IMR-90 (cell line): ENCODE data around the gene SLC34A3. TPM values are rescaled to one million over a fixed set of nuclear protein-coding genes. Genes with fewer than 3 reads are reported as not detected.

ENCODE experiments used
- ATAC-seq: fragments of 200-7000 bp; cut with Tn5 transposase; 2 replicates; pipeline ENCODE4 v1.9.1; 2020; ENCODE audit warnings: low read depth, mild to moderate bottlenecking, moderate library complexity
- BruUV-seq: library from RNA; stranded (reverse); fragments of 400-500 nt; replicated peaks from 2 replicates; lab custom pipeline; 2021; lab: Mats Ljungman, UMichigan
- CTCF ChIA-PET: fragments of 300-600 bp; formaldehyde crosslinking; extraction: SDS; loops from one replicate; lab custom pipeline; 2021; ENCODE audit warnings: antibody characterized with exemption; lab: Yijun Ruan, JAX
- POLR2A ChIA-PET: fragments of 300-600 bp; sonication (Branson Sonifier 250); formaldehyde crosslinking; loops from one replicate; lab custom pipeline; 2022; ENCODE audit warnings: antibody characterized with exemption; ENCODE audit not compliant: unreplicated experiment; lab: Charles Lee
- DNase-seq: peaks from one replicate; pipeline ENCODE4 v3.0.0; 2013
- H2AFZ ChIP-seq: replicated peaks from 2 replicates; pipeline ENCODE3; 2013; ENCODE audit warnings: low read length, mild to moderate bottlenecking; ENCODE audit not compliant: poor library complexity
- H2AK5ac ChIP-seq: 2 replicates; pipeline ENCODE4 v1.6.1; 2013; ENCODE audit warnings: low read depth, low read length, inconsistent platforms
- H2AK9ac ChIP-seq: replicated peaks from 2 replicates; pipeline ENCODE3; 2013; ENCODE audit warnings: mild to moderate bottlenecking, low read depth, low read length, moderate library complexity; ENCODE audit not compliant: poor library complexity
- H2BK120ac ChIP-seq: 2 replicates; pipeline ENCODE4 v1.6.1; 2013; ENCODE audit warnings: low read depth, low read length, inconsistent platforms
- H2BK15ac ChIP-seq: 3 replicates; pipeline ENCODE4 v1.6.1; 2013; ENCODE audit warnings: low read depth, low read length, inconsistent platforms
- H2BK20ac ChIP-seq: 2 replicates; pipeline ENCODE4 v1.6.1; 2013; ENCODE audit warnings: low read depth, mild to moderate bottlenecking, inconsistent platforms, low read length, moderate library complexity
- H2BK5ac ChIP-seq: 2 replicates; pipeline ENCODE4 v1.6.1; 2013; ENCODE audit warnings: mild to moderate bottlenecking, low read depth, low read length, inconsistent platforms; ENCODE audit not compliant: poor library complexity, severe bottlenecking
- H3K14ac ChIP-seq: replicated peaks from 2 replicates; pipeline ENCODE4 v1.6.1; 2013; ENCODE audit warnings: low read depth, low read length, inconsistent platforms
- H3K18ac ChIP-seq: 2 replicates; pipeline ENCODE4 v1.6.1; 2013; ENCODE audit warnings: low read depth, low read length, control low read depth
- H3K23ac ChIP-seq: 2 replicates; pipeline ENCODE4 v1.6.1; 2013; ENCODE audit warnings: low read depth, low read length, inconsistent platforms
- H3K27ac ChIP-seq: 2 replicates; pipeline ENCODE4 v1.5.1; 2013; ENCODE audit warnings: mild to moderate bottlenecking, control low read depth, low read length; ENCODE audit not compliant: insufficient read depth
- H3K27me3 ChIP-seq: 2 replicates; pipeline ENCODE4 v1.6.1; 2013; ENCODE audit warnings: low read length; ENCODE audit not compliant: control insufficient read depth, insufficient read depth
- H3K36me3 ChIP-seq: 2 replicates; pipeline ENCODE4 v1.6.1; 2013; ENCODE audit warnings: low read length, mixed read lengths; ENCODE audit not compliant: control insufficient read depth, insufficient read depth
- H3K4ac ChIP-seq: 2 replicates; pipeline ENCODE4 v1.6.1; 2013; ENCODE audit warnings: low read depth, low read length, inconsistent platforms
- H3K4me1 ChIP-seq: 2 replicates; pipeline ENCODE4 v1.6.1; 2013; ENCODE audit warnings: low read length, mixed read lengths; ENCODE audit not compliant: control insufficient read depth, insufficient read depth
- H3K4me2 ChIP-seq: 2 replicates; pipeline ENCODE4 v1.6.1; 2013; ENCODE audit warnings: low read depth, mild to moderate bottlenecking, control low read depth, low read length, moderate library complexity
- H3K4me3 ChIP-seq: 2 replicates; pipeline ENCODE4 v1.5.1; 2013; ENCODE audit warnings: low read depth, mild to moderate bottlenecking, control low read depth, low read length, moderate library complexity; ENCODE audit not compliant: insufficient read depth
- H3K56ac ChIP-seq: 2 replicates; pipeline ENCODE4 v1.6.1; 2013; ENCODE audit warnings: low read length, inconsistent platforms; ENCODE audit not compliant: insufficient read depth; ENCODE audit errors: extremely low read depth
- H3K79me1 ChIP-seq, 2 experiments: 2 replicates each; pipeline ENCODE4 v1.6.1; 2013; ENCODE audit warnings: low read length in 2 of 2, inconsistent platforms in 1 of 2, low read depth in 1 of 2
- H3K9ac ChIP-seq: 2 replicates; pipeline ENCODE4 v1.6.1; 2013; ENCODE audit warnings: low read depth, low read length, control low read depth
- H3K9me1 ChIP-seq: 2 replicates; pipeline ENCODE4 v1.6.1; 2013; ENCODE audit warnings: low read length, inconsistent platforms; ENCODE audit not compliant: insufficient read depth
- H3K9me3 ChIP-seq: 2 replicates; pipeline ENCODE4 v1.6.1; 2013; ENCODE audit warnings: low read length; ENCODE audit not compliant: control insufficient read depth, insufficient read depth
- H4K20me1 ChIP-seq: 2 replicates; pipeline ENCODE4 v1.6.1; 2013; ENCODE audit warnings: low read length, inconsistent platforms; ENCODE audit not compliant: insufficient read depth
- H4K5ac ChIP-seq: 2 replicates; pipeline ENCODE4 v1.6.1; 2013; ENCODE audit warnings: mild to moderate bottlenecking, low read depth, low read length, control low read depth
- H4K8ac ChIP-seq, 2 experiments: 2 replicates each; pipeline ENCODE4 v1.6.1; 2013; ENCODE audit warnings: low read depth in 2 of 2, low read length in 2 of 2, control low read depth in 1 of 2, inconsistent platforms in 1 of 2
- H4K91ac ChIP-seq: 2 replicates; pipeline ENCODE4 v1.6.1; 2013; ENCODE audit warnings: low read depth, low read length, inconsistent platforms; ENCODE audit not compliant: insufficient read depth
- BHLHE40 ChIP-seq: fragments of 150-350 bp; IDR thresholded peaks from 2 replicates; pipeline ENCODE4 v1.6.1; 2016; ENCODE audit warnings: mild to moderate bottlenecking, low read depth, low read length
- MAZ ChIP-seq: IDR thresholded peaks from 2 replicates; pipeline ENCODE4 v1.6.1; 2012; ENCODE audit warnings: low read depth, mild to moderate bottlenecking, low read length, improper control_type of control experiment, moderate library complexity, borderline replicate concordance
- NFE2L2 ChIP-seq: fragments of 150-350 bp; IDR thresholded peaks from 2 replicates; pipeline ENCODE4 v1.6.1; 2016; ENCODE audit warnings: low read depth, mild to moderate bottlenecking, low read length
- RFX5 ChIP-seq: IDR thresholded peaks from 2 replicates; pipeline ENCODE4 v1.8.0; 2012; ENCODE audit warnings: low read depth, mild to moderate bottlenecking, low read length, moderate library complexity
- WGBS, 2 experiments: methylation state at CpG; one replicate each; pipeline versions ENCODE4 v1.1.5 to v1.1.7; 2013; ENCODE audit warnings: missing lambda C conversion rate in 2 of 2; ENCODE audit not compliant: insufficient read length in 1 of 2; ENCODE audit errors: extremely low coverage in 2 of 2; 5-methylcytosine and 5-hydroxymethylcytosine counted together
- dilution Hi-C: fragments of 300-500 bp; cut with HindIII; formaldehyde crosslinking; loops from one replicate; pipeline ENCODE4 v1.14.3; 2018; ENCODE audit warnings: low sequenced_read_pairs; ENCODE audit not compliant: unreplicated experiment
- in situ Hi-C: fragments of 300-500 bp; cut with MboI; formaldehyde crosslinking; loops from 3 replicates; pipeline ENCODE4 v1.14.3; 2019; ENCODE audit warnings: low sequenced_read_pairs, inconsistent platforms, mixed read lengths
- intact Hi-C: fragments of 100-400 bp; cut with micrococcal nuclease; formaldehyde crosslinking; loops from 2 replicates; pipeline ENCODE4 v1.10.0; 2022
- polyA plus RNA-seq, 3 experiments: library from polyadenylated mRNA; depleted of rRNA; stranded (reverse); fragments of >200 nt; gene quantifications; 2 replicates each; pipeline ENCODE4 v1.2.3, GENCODE V29; 2012; ENCODE audit warnings: low replicate concordance in 1 of 3
- total RNA-seq: library from RNA; depleted of rRNA; stranded (reverse); fragments of >200 nt; gene quantifications from 2 replicates; pipeline ENCODE4 v1.2.3, GENCODE V29; 2012

SLC34A3 gene
- total and polyA plus RNA-seq, 2 of the 4 experiments (the other 2 are of a cell fraction): not detected

DNA sequence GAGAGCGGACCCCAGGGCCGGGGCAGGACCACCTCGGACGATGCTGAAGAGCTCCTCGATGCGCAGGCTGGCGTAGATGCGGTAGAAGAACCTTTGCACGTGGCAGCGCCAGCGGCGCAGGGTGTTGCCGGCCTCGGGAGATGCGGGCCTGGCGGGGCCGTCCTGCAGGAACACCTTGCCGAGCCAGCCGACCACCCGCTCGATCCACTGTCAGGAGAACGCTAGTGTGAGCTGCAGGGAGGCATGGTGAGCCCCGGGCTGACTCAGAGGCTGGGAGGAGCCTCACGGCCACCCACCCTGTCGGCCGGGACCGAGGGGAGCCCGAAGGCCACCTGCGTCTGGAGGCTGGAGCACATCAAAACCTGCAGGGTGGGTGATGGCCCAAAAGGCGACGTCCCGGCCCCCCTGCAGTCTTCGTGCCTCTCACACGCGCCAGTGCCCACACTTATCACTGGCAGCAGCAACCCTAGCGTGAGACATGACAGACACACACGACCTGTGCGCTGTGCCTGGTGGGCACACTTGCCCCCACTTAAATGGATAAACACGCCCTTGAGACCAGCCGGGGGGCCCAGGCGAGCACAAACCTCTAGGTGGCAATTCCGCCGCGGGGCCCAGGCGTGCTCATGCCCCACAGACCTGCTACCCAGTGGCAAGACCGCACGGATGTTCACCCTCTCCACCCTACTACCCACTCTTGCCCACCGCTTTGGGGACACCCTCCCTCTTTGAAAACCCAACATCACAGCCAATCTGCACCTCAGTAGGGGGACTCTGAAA, 45.6 kb upstream of the SLC34A3 start:
- Histone ChIP-seq H2BK15ac (no peak overlapping the region), H2BK20ac (no peak overlapping the region), H4K20me1 (peaks cover 16% of the 10 kb centered on the region; the same call in 1 of the 2 replicates), H4K8ac (no peak overlapping the region), H3K4me2 (no peak overlapping the region), H3K36me3 (peaks cover 59% of the 10 kb centered on the region), H3K79me1 (peaks cover 0 to 39% of the 10 kb centered on the region in 2 experiments), H2BK5ac (no peak overlapping the region), H4K5ac (no peak overlapping the region), H3K4me3 (no peak overlapping the region), H2AFZ (no peak overlapping the region), H3K56ac (no peak overlapping the region), H3K27ac (no peak overlapping the region), H3K4me1 (peaks cover 15% of the 10 kb centered on the region), H3K23ac (no peak overlapping the region), H3K27me3 (no peaks in the 10 kb centered on the region), H3K9me3 (no peaks in the 10 kb centered on the region), H3K14ac (no peak overlapping the region), H2AK5ac (no peak overlapping the region), H4K91ac (no peak overlapping the region), H2AK9ac (no peak overlapping the region), H2BK120ac (no peak overlapping the region), H3K18ac (no peak overlapping the region), H3K9me1 (no peaks in the 10 kb centered on the region), H3K9ac (no peak overlapping the region), H3K4ac (no peak overlapping the region)
- no TSS peak for BruUV-seq
- intact Hi-C loops (no loop called here), in situ Hi-C loops (no loop called here), dilution Hi-C loops (no loop called here)
- WGBS, 2 experiments: 95% methylated on average over 29 of the region's 48 CpGs; no CpG with 5 or more reads in 1 of the 2 experiments
- TF ChIP-seq RFX5 (no peak), BHLHE40 (no peak), MAZ (no peak), NFE2L2 (no peak)
- DNase-seq: no peak
- ATAC-seq: no peak
- ChIA-PET POLR2A (no interaction called here), CTCF (no interaction called here)
